Inflammatory macrophage treated with lipopolysaccharide for 1 hour (primary cell): ENCODE measurements around the gene ZNF516.
A peak's percentile ranks its signal among the peaks of the same experiment; 100 is the strongest.

ENCODE experiments used
- DNase-seq, 2 donors: peaks; one replicate each; pipeline ENCODE4 v3.0.0-alpha.2; 2020 to 2022

Gene ZNF516

DNA sequence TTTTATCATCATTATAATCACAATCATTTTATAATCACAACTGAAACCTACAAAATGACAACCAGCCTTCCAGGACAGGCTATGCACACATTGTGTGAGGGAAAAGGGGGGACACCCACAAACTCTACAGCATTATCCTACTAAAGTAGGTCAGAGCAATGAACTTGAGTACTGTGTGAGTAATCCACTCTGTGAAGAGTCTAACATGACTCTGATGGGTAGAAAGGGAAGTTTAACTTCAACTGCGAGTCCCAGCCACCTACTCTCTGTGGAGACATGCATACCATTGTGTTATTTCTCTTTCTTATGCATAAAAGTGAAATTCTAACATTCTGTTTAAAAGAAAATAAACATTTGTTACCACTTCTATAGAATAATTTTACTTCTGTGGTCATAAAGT is 177.9 kb downstream of the ZNF516 start:
- peak; percentile 9 to 28 for DNase-seq

GRCh38 chr18:76315722-76316230 is 179.3 kb downstream of the ZNF516 start:
- DNase-seq = peak; percentile 7 to 29

GRCh38 chr18:76314496-76314895 is 180.5 kb downstream of the ZNF516 start:
- no peak for DNase-seq

- DNase-seq = no peak
Observed at GRCh38 chr18:76314015-76314414, 181.0 kb downstream of the ZNF516 start.
